Hepatocyte (in vitro differentiated cells): ENCODE results near the gene AKAP13.

Experiments
- EZH2 ChIP-seq: fragments of 200-600 bp; sonication (generic); IDR thresholded peaks from 2 replicates; pipeline ENCODE4 v1.6.1; 2016; ENCODE audit warnings: antibody characterized with exemption, mild to moderate bottlenecking, borderline replicate concordance
- EZH2phosphoT487 ChIP-seq: fragments of 200-600 bp; sonication (generic); IDR thresholded peaks from one replicate; pipeline ENCODE4 v1.6.1; 2018; ENCODE audit warnings: antibody characterized with exemption, mild to moderate bottlenecking, low read depth, moderate library complexity; ENCODE audit not compliant: unreplicated experiment, severe bottlenecking
- TF ChIP-seq, protein P1 (sequence below): fragments of 200-600 bp; sonication (generic); IDR thresholded peaks from 2 replicates; pipeline ENCODE4 v1.5.1; 2016; ENCODE audit warnings: antibody characterized with exemption, mild to moderate bottlenecking; ENCODE audit not compliant: poor library complexity

DNA sequence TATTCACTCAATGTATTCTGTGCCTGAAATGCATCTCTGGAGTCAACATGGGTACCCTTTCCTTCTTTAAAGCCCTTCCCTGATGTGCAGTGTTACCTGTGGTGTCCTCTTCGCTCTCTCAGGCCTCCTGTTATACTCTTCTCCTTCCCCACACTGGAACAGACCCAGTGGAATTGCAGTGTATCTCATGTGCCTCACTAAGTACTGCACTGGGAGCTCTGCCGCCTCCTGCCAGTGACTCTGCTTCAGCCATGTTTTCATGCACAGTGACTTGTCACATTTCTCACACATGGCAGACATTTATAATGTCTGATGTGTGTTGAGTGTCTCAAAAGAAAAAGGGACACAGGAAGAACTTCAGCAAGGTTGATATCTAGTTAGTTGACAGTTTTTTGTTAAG is 223.3 kb downstream of the AKAP13 start:
- TF ChIP-seq, protein P1, sequence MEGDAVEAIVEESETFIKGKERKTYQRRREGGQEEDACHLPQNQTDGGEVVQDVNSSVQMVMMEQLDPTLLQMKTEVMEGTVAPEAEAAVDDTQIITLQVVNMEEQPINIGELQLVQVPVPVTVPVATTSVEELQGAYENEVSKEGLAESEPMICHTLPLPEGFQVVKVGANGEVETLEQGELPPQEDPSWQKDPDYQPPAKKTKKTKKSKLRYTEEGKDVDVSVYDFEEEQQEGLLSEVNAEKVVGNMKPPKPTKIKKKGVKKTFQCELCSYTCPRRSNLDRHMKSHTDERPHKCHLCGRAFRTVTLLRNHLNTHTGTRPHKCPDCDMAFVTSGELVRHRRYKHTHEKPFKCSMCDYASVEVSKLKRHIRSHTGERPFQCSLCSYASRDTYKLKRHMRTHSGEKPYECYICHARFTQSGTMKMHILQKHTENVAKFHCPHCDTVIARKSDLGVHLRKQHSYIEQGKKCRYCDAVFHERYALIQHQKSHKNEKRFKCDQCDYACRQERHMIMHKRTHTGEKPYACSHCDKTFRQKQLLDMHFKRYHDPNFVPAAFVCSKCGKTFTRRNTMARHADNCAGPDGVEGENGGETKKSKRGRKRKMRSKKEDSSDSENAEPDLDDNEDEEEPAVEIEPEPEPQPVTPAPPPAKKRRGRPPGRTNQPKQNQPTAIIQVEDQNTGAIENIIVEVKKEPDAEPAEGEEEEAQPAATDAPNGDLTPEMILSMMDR: no peak
- no peak for TF ChIP-seq EZH2phosphoT487
- TF ChIP-seq EZH2: no peak
